Hematopoietic multipotent progenitor cell (in vitro differentiated cells): Measurements from ENCODE around the gene PTGDR. TPM values are rescaled to one million over a fixed set of nuclear protein-coding genes. Genes with fewer than 3 reads are reported as not detected.

Experiments
- DNase-seq, 3 donors: peaks; one replicate each; pipeline ENCODE4 v3.0.0-alpha.2; 2011 to 2015; ENCODE audit warnings: low read depth in 2 of 3, low spot score in 2 of 3
- total RNA-seq: library from RNA; depleted of rRNA; stranded (reverse); fragments of >200 nt; gene quantifications from one replicate; pipeline ENCODE4 v1.2.3, GENCODE V29; 2012

The PTGDR gene, protein sequence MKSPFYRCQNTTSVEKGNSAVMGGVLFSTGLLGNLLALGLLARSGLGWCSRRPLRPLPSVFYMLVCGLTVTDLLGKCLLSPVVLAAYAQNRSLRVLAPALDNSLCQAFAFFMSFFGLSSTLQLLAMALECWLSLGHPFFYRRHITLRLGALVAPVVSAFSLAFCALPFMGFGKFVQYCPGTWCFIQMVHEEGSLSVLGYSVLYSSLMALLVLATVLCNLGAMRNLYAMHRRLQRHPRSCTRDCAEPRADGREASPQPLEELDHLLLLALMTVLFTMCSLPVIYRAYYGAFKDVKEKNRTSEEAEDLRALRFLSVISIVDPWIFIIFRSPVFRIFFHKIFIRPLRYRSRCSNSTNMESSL
- 0.27 TPM for total RNA-seq

GRCh38 chr14:52267501-52268278 is at the start of gene PTGDR:
Gene PTGDR (plus strand): TSS chr14:52267698. CDS start chr14:52267815, 117 bp downstream.
- peak in 2 of 3 donors; percentile 27 to 36 for DNase-seq

- DNase-seq = no peak
Measured at GRCh38 chr14:52219488-52220084, 47.9 kb upstream of the PTGDR start.

DNA sequence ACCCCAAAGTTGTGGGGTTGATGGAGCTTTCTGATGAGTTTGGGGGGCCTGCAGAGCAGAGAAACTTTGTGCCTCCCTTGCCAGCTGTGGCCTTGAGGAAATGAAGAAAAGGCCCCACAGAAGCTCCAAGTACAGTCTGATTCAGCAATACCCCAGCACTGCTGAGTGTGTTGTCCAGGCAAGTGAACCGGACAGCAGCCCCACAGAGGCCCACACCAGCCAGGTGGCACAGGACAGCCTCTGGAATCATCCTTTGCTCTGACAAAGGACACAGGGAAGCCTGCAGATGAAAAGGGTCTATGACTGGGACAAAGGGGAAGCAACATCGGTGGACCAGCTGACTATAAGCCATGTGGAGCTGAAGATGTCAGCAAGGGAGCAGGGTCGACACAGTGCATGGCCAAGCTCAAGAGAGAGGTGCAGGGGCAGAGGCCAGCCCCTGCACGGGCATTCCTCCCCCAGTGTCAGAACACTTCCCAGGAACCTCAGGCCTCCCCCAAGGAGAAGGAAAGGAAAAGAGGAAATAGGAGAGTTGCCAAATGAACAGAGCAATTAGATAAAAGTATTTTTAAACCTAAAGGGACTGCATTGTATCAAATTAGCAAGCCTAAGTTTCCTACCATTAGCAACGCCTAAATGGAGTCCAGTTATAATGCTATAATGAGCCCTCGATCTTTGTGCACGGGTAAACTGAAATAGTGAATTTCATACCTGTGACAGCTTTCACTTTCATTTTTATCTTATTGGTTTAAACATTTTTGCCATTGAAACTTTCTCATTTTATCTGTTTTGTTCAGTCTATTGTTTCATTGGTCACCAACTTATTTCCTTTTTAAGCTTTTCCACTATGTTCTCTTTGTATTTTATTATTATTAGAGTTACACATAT is 46.3 kb upstream of the PTGDR start:
- DNase-seq = peak in 1 of 3 donors; percentile 39

DNA sequence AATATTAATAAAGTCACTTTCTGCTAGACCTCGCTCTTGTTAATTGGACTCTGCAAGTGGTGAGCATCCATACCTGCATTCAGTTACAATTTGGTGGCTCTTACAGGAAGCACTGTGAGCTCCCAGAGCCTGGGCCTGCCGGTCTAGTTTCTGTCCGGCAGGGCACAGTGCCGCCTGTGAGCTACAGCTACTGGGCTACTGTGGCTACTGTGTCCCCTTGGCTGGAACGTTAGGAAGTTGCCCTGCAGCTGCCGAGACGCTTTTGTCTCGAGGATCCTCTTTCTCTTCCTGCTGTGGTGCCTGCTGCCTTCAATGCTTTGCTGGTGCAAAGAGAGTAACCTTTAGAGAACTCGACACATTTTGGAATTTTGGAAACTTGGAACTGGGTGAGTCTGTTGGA is 44.6 kb upstream of the PTGDR start:
- DNase-seq = no peak

- DNase-seq = no peak
Measured at GRCh38 chr14:52227619-52228222, 39.8 kb upstream of the PTGDR start.

DNA sequence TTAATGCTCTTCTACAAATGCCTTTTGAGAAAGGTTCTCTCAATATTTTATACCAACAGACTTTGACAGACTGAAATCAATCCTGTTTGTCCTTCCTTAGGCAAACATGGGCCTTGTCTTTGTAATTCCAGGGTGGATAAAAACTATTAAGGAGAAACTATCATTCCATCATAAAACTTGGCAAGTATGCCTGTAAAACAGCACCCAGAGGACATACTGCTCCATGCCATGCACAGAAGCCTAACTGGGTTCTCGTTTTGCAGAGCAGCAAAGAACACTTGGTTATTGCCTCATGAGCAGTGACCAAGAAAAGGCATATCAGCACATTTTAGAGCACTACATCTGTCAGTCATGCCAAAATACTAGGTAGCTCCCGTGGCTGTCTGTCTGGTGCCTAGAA is 33.8 kb upstream of the PTGDR start:
- no peak for DNase-seq

DNA sequence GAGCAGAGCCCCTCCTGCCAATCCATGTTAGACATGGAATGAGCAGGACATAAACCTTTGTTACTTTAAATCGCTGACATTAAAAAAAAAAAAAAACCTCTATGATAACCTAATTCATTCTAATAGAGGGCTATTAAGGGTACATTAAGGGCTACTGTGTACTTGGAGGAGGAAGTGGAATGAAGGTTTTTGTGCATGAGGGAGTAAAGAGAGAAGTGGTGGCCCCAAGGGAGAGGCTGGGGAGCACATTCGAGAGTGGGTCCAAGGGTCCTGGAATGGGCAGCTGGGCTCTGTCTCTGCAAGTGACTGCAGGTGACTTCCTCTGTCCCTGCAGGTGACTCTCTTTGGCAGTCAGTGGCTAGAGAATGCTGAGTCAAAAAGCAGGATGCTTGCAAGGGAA is 32.1 kb upstream of the PTGDR start:
- DNase-seq = no peak

DNA sequence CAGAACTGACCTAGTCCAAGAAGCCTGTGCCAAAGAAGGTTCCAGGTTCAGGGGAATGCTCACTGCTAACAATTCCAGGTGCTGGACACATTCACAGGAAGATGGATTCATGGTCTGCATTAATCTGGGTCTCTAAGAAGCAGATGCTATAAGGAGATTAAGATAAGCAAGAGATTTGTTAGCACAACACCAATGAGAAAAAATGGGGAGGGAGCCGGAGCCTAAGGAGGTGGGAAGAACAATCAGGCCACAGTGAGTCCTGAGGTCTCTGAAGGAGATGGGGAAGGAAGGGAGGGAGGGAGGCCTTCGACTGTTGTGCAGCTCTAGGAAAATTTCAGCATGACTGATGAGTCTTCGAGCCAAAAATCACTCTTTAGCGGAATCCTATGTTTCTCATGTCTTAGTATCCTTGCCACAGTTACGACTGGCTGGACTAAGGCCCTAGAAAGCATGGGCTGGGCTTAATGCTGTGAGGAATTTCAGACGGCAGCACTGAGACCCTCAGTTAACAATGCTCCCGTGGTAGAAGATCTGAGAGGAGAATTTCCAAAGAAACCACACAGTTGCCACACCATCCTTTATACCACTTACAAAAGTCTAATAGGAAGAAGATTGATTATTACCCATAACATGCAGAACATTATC is 31.5 kb upstream of the PTGDR start:
- DNase-seq = no peak

DNA sequence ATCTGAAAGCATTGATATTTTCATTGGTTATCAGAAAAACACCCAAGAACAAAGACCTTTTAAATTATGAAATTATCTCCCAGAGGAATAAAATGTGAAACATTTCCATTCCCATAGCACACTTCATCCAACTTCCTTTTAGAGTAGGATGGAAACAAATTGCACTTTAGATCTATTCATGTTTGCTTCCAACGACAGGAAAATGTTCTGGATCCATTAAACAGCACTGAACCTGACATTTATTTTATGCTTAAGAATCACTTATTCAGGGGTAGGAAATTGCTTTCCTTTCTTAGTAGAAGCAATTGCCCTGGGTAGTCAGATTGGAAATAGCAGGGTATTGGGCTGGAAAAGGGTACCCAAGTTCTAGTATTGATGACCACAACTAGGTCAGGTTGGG is 28.8 kb upstream of the PTGDR start:
- DNase-seq = no peak

- DNase-seq = no peak
Measured at GRCh38 chr14:52240623-52241022, 26.9 kb upstream of the PTGDR start.

DNA sequence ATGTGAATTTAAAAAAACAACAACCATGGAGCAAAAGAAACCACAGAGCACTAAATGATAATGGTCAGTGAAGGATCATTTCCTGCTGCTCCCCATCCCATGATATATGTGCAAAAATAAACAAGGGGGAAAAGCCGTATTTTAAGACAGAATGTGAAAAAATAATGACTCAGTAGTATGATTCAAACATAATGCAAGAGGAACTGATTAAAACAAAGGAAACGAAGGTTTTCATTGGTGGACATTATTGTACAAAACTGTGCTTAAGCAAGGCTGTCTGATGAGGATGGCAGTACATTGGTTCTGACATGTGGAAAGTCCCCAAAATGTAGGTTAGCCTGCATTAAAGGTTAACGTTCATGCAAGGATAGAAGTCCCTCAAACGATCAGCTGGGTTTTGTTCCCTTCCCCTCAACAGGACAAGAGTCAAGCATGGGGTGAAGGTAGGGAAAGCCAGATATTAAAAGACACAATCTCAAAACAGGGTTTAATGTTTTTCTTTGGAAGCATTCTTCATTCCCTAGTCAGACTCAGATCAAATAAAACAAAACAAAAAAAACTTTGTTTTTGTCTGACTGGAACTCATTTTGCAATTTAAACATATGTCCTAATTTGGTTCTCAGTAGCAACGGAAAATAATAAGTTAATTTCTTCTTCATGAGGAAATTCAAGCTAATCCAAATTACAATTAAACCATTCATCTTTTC is 26.3 kb upstream of the PTGDR start:
- DNase-seq = no peak

DNA sequence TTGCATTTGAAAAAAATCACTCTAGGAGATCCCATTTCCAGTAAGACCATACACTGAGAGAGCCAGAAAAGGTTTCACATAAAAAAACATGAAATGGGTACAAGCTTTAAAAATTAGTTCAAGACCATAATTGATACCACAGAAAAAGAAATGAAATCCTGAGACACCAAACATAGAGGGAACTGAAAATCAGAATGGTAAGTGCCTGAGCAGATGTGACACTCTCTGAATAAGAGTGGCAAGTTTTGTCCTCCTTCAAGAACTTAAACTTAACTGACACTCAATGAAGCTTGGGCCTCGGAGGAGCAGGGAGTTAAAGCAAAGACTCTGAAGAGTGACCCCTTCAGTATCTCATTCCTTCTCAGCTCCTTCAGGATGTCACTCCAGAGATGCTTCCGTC is 23.2 kb upstream of the PTGDR start:
- no peak for DNase-seq

GRCh38 chr14:52244997-52245396 is 22.5 kb upstream of the PTGDR start:
- DNase-seq = no peak

DNA sequence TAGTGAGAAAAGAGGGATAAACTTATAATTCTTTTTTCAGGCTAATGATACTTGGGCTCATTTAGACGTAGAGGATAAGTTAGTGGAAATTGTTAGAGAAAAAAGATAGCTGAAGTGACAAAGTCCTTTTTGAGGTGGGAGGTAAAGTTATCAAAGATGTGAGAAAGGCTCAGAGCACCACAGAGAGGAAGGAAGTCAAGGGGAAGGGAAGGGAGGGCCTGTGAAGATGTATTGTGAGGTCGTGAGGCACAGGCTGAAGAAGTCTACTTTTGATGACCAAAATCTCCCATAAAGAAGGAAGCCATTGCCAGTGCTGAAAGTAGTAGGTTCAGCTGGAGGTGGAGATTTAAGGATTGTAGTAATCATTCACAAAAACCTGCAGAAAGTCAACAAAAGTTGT is 19.4 kb upstream of the PTGDR start:
- DNase-seq = no peak

GRCh38 chr14:52251724-52252123 is 15.8 kb upstream of the PTGDR start:
- DNase-seq = no peak

DNA sequence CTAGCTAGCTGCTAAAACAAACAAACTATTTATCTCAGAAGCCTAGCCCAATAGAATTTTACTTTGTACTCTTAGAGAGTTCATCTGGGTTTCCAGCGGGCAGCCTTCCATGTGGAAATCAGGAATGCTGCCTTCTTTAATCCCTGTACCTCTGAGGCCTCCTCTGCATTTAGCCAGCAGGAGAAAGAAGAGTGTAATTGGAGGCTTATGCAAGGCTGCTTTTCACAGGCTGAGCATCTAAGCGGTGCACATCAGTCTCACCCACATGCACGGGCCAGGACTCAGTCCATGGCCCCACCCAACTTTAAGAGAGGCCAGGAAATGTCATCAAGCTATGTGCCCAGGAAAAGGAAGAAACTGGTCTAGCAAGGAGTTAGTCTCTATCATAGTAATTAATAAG is 14.0 kb upstream of the PTGDR start:
- no peak for DNase-seq

GRCh38 chr14:52254086-52254485 is 13.4 kb upstream of the PTGDR start:
- no peak for DNase-seq

- DNase-seq = no peak
Measured at GRCh38 chr14:52258783-52259182, 8.7 kb upstream of the PTGDR start.

DNA sequence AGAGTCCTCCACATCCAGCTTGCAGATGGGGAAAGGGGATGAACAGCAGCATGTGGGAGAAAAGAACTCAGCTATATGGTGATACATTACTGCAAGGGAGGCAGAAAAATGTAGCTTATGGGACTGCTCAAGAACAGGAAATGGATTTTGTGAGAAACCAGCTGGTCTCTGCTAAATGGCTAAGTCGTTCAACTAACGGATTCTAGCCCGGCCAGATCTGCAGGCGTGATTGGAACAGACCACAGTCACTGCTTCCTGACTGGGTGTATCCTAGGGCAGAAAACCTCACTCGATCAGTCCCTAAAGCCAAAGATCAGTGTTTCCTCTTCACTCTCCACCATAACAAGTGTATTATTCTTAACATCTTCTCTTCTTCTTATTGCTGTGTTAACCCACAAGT is 8.1 kb upstream of the PTGDR start:
- DNase-seq = peak in 2 of 3 donors; percentile 22 to 80
